HEK293 (cell line): ENCODE measurements around the gene DYNLRB2.

Experiments used
- CTCF ChIA-PET: fragments of 350-600 bp; formaldehyde crosslinking; extraction: SDS; loops from one replicate; lab custom pipeline; 2021; ENCODE audit warnings: antibody characterized with exemption; lab: Yijun Ruan, JAX
- POLR2A ChIA-PET: fragments of 300-600 bp; formaldehyde crosslinking; extraction: SDS; loops from one replicate; lab custom pipeline; 2020; ENCODE audit warnings: antibody characterized with exemption, inconsistent platforms; lab: Yijun Ruan, JAX
- H3K27ac ChIP-seq: fragments of 200-500 bp; sonication (Bioruptor generic); 2 replicates; pipeline ENCODE4 v1.5.1; 2014; ENCODE audit warnings: low read depth, low read length, control low read depth, inconsistent platforms; ENCODE audit errors: extremely low read depth
- H3K36me3 ChIP-seq, 2 experiments: fragments of 200-500 bp in 1 of 2; sonication (Bioruptor generic) in 1 of 2; 1 replicate in 1 of 2; 2 replicates in 1 of 2; pipeline ENCODE4 v1.5.1; 2014 to 2017; ENCODE audit warnings: inconsistent platforms in 2 of 2, low read length in 2 of 2; ENCODE audit not compliant: control insufficient read depth in 2 of 2, insufficient read depth in 1 of 2
- H3K4me1 ChIP-seq: fragments of 200-500 bp; sonication (Bioruptor generic); 2 replicates; pipeline ENCODE4 v1.5.1; 2014; ENCODE audit warnings: mild to moderate bottlenecking, low read length, inconsistent platforms; ENCODE audit not compliant: control insufficient read depth, insufficient read depth
- H3K4me3 ChIP-seq: 2 replicates; pipeline ENCODE4 v1.5.1; 2011; ENCODE audit warnings: low read depth, mild to moderate bottlenecking, control low read depth, low read length, moderate library complexity
- H3K9me3 ChIP-seq: fragments of 200-500 bp; sonication (Bioruptor generic); 2 replicates; pipeline ENCODE4 v1.5.1; 2014; ENCODE audit warnings: low read depth, low read length, inconsistent platforms; ENCODE audit not compliant: control insufficient read depth, insufficient read depth
- INSM2 ChIP-seq: fragments of 450-650 bp; formaldehyde crosslinking; IDR thresholded peaks from 2 replicates; pipeline ENCODE4 v1.5.1; 2016; ENCODE audit warnings: missing biosample characterization, missing genetic modification characterization
- KLF16 ChIP-seq: fragments of 450-650 bp; formaldehyde crosslinking; IDR thresholded peaks from 2 replicates; pipeline ENCODE4 v1.5.1; 2017; ENCODE audit warnings: missing biosample characterization, missing genetic modification characterization
- KLF7 ChIP-seq: fragments of 450-650 bp; formaldehyde crosslinking; IDR thresholded peaks from 2 replicates; pipeline ENCODE4 v1.5.1; 2016; ENCODE audit warnings: missing biosample characterization, missing genetic modification characterization, borderline replicate concordance
- MZF1 ChIP-seq: fragments of 450-650 bp; formaldehyde crosslinking; IDR thresholded peaks from 2 replicates; pipeline ENCODE4 v1.5.1; 2017; ENCODE audit warnings: missing biosample characterization, missing genetic modification characterization, borderline replicate concordance
- PRDM1 ChIP-seq: fragments of 450-650 bp; formaldehyde crosslinking; IDR thresholded peaks from 2 replicates; pipeline ENCODE4; 2016; ENCODE audit warnings: missing biosample characterization, missing genetic modification characterization
- SCRT1 ChIP-seq: fragments of 450-650 bp; formaldehyde crosslinking; IDR thresholded peaks from 2 replicates; pipeline ENCODE4 v1.5.1; 2016; ENCODE audit warnings: missing biosample characterization, missing genetic modification characterization, borderline replicate concordance
- SP2 ChIP-seq: fragments of 450-650 bp; formaldehyde crosslinking; IDR thresholded peaks from 2 replicates; pipeline ENCODE4 v1.5.1; 2016; ENCODE audit warnings: missing biosample characterization, missing genetic modification characterization
- TCF7L2 ChIP-seq: IDR thresholded peaks from 2 replicates; pipeline ENCODE4 v1.6.1; 2011; ENCODE audit warnings: low read depth, mild to moderate bottlenecking, inconsistent platforms, low read length, moderate library complexity, borderline replicate concordance
- TRIM28 ChIP-seq: IDR thresholded peaks from 2 replicates; pipeline ENCODE4 v1.6.1; 2011; ENCODE audit warnings: low read length, control low read depth, borderline replicate concordance
- WT1 ChIP-seq: fragments of 450-650 bp; formaldehyde crosslinking; IDR thresholded peaks from 2 replicates; pipeline ENCODE4 v1.5.1; 2016; ENCODE audit warnings: missing biosample characterization, missing genetic modification characterization
- ZBTB17 ChIP-seq: fragments of 450-650 bp; formaldehyde crosslinking; IDR thresholded peaks from 2 replicates; pipeline ENCODE4 v1.5.1; 2016; ENCODE audit warnings: missing biosample characterization, missing genetic modification characterization
- ZBTB7A ChIP-seq: fragments of 450-650 bp; formaldehyde crosslinking; IDR thresholded peaks from 2 replicates; pipeline ENCODE4 v1.5.1; 2016; ENCODE audit warnings: low read depth, missing biosample characterization, missing genetic modification characterization
- ZBTB8A ChIP-seq: fragments of 450-650 bp; formaldehyde crosslinking; IDR thresholded peaks from 2 replicates; pipeline ENCODE4 v1.5.1; 2016; ENCODE audit warnings: missing biosample characterization, missing genetic modification characterization
- ZEB2 ChIP-seq: fragments of 450-650 bp; formaldehyde crosslinking; IDR thresholded peaks from 2 replicates; pipeline ENCODE4 v1.5.1; 2016; ENCODE audit warnings: missing biosample characterization, missing genetic modification characterization
- ZNF24 ChIP-seq: fragments of 450-650 bp; formaldehyde crosslinking; IDR thresholded peaks from 2 replicates; pipeline ENCODE4 v1.5.1; 2016; ENCODE audit warnings: missing biosample characterization, missing genetic modification characterization
- ZNF248 ChIP-seq: fragments of 450-650 bp; formaldehyde crosslinking; IDR thresholded peaks from 2 replicates; pipeline ENCODE4 v1.5.1; 2017; ENCODE audit warnings: missing biosample characterization, missing genetic modification characterization
- ZNF335 ChIP-seq: fragments of 450-650 bp; formaldehyde crosslinking; conservative IDR thresholded peaks from 2 replicates; pipeline ENCODE4 v1.5.1; 2016; ENCODE audit warnings: missing biosample characterization, missing genetic modification characterization
- ZNF37A ChIP-seq: fragments of 450-650 bp; IDR thresholded peaks from 2 replicates; pipeline ENCODE4 v1.5.1; 2018; ENCODE audit warnings: missing biosample characterization, missing genetic modification characterization
- ZNF596 ChIP-seq: fragments of 450-650 bp; IDR thresholded peaks from 2 replicates; pipeline ENCODE4 v1.5.0; 2018; ENCODE audit warnings: missing biosample characterization, mild to moderate bottlenecking, missing genetic modification characterization, moderate library complexity
- ZNF843 ChIP-seq: fragments of 450-650 bp; formaldehyde crosslinking; IDR thresholded peaks from 2 replicates; pipeline ENCODE4 v1.5.1; 2016; ENCODE audit warnings: missing biosample characterization, missing genetic modification characterization
- ZSCAN18 ChIP-seq: fragments of 450-650 bp; formaldehyde crosslinking; IDR thresholded peaks from 2 replicates; pipeline ENCODE4 v1.5.1; 2016; ENCODE audit warnings: missing biosample characterization, missing genetic modification characterization
- ZXDB ChIP-seq: fragments of 450-650 bp; formaldehyde crosslinking; IDR thresholded peaks from 2 replicates; pipeline ENCODE4 v1.5.1; 2016; ENCODE audit warnings: missing biosample characterization, missing genetic modification characterization
- TF ChIP-seq, protein P1 (sequence below): fragments of 450-650 bp; formaldehyde crosslinking; IDR thresholded peaks from 2 replicates; pipeline ENCODE4 v1.5.1; 2016; ENCODE audit warnings: missing biosample characterization, missing genetic modification characterization
- TF ChIP-seq, protein P2 (sequence below): fragments of 450-650 bp; formaldehyde crosslinking; IDR thresholded peaks from 2 replicates; pipeline ENCODE4 v1.5.1; 2016; ENCODE audit warnings: missing biosample characterization, missing genetic modification characterization, borderline replicate concordance
- TF ChIP-seq, protein P3 (sequence below): fragments of 450-650 bp; formaldehyde crosslinking; IDR thresholded peaks from 2 replicates; pipeline ENCODE4 v1.5.1; 2016; ENCODE audit warnings: missing biosample characterization, missing genetic modification characterization
- TF ChIP-seq, protein P4 (sequence below): fragments of 450-650 bp; formaldehyde crosslinking; IDR thresholded peaks from 2 replicates; pipeline ENCODE4 v1.5.1; 2016; ENCODE audit warnings: missing biosample characterization, missing genetic modification characterization

Gene DYNLRB2

DNA sequence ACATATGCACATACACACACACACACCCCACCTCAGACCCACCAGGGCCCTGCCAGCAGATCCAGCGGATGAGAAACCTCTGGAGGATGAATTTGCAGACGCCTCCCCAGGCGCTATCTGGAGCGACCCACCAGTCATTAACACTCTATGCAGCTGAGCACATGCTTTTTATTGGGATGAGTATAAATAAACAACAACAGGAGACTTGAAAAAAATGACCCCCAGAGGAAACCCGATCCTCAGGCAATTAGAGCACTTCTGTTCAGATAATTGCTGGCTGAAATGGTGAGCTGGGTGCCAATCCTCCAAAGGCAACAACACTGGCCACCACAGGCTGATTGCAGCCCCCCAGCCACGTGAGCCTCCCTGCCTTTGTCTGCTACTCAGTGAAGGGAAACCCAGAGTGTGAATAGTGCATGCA is 32.9 kb downstream of the DYNLRB2 start:
- Histone ChIP-seq H3K9me3 (no peaks in the 10 kb centered on the region), H3K4me3 (no peak overlapping the region), H3K27ac (peak overlapping the region; percentile 21; the same call in 1 of the 2 replicates), H3K4me1 (peaks cover 29% of the 10 kb centered on the region), H3K36me3 (no peaks in the 10 kb centered on the region)
- ChIA-PET CTCF (no interaction called here), POLR2A (no interaction called here)
- TF ChIP-seq ZBTB17 (tag by site-specific recombination) (peak; percentile 51; the same call in 1 of the 2 replicates), ZNF37A (tag by site-specific recombination) (no peak), SCRT1 (tag by site-specific recombination) (peak; percentile 53; the same call in 1 of the 2 replicates), ZBTB8A (tag by site-specific recombination) (peak; percentile 69), TCF7L2 (peak; percentile 66; the same call in 1 of the 2 replicates), TRIM28 (peak; percentile 58; the same call in 1 of the 2 replicates), ZSCAN18 (tag by site-specific recombination) (0 out of 2 replicates have a peak, but pooled peaks have one; percentile 23), ZNF248 (tag by site-specific recombination) (no peak), PRDM1 (tag by site-specific recombination) (no peak), ZNF335 (tag by site-specific recombination) (peak; percentile 90), KLF7 (tag by site-specific recombination) (0 out of 2 replicates have a peak, but pooled peaks have one; percentile 56), ZNF843 (peak; percentile 95), KLF16 (tag by site-specific recombination) (peak; percentile 82), INSM2 (peak; percentile 62), WT1 (tag by site-specific recombination) (peak; percentile 83), ZBTB7A (tag by site-specific recombination) (no peak), SP2 (tag by site-specific recombination) (no peak), ZEB2 (tag by site-specific recombination) (peak; percentile 88), MZF1 (peak; percentile 74), ZNF24 (tag by site-specific recombination) (peak; percentile 87), ZXDB (tag by site-specific recombination) (peak; percentile 88), ZNF596 (tag by site-specific recombination) (peak; percentile 49; the same call in 1 of the 2 replicates)
- TF ChIP-seq, protein P1, sequence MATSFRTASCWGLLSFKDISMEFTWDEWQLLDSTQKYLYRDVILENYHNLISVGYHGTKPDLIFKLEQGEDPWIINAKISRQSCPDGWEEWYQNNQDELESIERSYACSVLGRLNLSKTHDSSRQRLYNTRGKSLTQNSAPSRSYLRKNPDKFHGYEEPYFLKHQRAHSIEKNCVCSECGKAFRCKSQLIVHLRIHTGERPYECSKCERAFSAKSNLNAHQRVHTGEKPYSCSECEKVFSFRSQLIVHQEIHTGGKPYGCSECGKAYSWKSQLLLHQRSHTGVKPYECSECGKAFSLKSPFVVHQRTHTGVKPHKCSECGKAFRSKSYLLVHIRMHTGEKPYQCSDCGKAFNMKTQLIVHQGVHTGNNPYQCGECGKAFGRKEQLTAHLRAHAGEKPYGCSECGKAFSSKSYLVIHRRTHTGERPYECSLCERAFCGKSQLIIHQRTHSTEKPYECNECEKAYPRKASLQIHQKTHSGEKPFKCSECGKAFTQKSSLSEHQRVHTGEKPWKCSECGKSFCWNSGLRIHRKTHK (tag by site-specific recombination), result no peak
- TF ChIP-seq, protein P2, sequence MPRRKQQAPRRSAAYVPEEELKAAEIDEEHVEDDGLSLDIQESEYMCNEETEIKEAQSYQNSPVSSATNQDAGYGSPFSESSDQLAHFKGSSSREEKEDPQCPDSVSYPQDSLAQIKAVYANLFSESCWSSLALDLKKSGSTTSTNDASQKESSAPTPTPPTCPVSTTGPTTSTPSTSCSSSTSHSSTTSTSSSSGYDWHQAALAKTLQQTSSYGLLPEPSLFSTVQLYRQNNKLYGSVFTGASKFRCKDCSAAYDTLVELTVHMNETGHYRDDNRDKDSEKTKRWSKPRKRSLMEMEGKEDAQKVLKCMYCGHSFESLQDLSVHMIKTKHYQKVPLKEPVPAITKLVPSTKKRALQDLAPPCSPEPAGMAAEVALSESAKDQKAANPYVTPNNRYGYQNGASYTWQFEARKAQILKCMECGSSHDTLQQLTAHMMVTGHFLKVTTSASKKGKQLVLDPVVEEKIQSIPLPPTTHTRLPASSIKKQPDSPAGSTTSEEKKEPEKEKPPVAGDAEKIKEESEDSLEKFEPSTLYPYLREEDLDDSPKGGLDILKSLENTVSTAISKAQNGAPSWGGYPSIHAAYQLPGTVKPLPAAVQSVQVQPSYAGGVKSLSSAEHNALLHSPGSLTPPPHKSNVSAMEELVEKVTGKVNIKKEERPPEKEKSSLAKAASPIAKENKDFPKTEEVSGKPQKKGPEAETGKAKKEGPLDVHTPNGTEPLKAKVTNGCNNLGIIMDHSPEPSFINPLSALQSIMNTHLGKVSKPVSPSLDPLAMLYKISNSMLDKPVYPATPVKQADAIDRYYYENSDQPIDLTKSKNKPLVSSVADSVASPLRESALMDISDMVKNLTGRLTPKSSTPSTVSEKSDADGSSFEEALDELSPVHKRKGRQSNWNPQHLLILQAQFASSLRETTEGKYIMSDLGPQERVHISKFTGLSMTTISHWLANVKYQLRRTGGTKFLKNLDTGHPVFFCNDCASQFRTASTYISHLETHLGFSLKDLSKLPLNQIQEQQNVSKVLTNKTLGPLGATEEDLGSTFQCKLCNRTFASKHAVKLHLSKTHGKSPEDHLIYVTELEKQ, result peak; percentile 78; the same call in 1 of the 2 replicates
- TF ChIP-seq, protein P3, sequence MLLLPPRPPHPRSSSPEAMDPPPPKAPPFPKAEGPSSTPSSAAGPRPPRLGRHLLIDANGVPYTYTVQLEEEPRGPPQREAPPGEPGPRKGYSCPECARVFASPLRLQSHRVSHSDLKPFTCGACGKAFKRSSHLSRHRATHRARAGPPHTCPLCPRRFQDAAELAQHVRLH (tag by site-specific recombination), result peak; percentile 57; the same call in 1 of the 2 replicates
- TF ChIP-seq, protein P4, sequence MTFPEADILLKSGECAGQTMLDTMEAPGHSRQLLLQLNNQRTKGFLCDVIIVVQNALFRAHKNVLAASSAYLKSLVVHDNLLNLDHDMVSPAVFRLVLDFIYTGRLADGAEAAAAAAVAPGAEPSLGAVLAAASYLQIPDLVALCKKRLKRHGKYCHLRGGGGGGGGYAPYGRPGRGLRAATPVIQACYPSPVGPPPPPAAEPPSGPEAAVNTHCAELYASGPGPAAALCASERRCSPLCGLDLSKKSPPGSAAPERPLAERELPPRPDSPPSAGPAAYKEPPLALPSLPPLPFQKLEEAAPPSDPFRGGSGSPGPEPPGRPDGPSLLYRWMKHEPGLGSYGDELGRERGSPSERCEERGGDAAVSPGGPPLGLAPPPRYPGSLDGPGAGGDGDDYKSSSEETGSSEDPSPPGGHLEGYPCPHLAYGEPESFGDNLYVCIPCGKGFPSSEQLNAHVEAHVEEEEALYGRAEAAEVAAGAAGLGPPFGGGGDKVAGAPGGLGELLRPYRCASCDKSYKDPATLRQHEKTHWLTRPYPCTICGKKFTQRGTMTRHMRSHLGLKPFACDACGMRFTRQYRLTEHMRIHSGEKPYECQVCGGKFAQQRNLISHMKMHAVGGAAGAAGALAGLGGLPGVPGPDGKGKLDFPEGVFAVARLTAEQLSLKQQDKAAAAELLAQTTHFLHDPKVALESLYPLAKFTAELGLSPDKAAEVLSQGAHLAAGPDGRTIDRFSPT (tag by site-specific recombination), result peak; percentile 42; the same call in 1 of the 2 replicates
